ENCODE data around the gene ENDOU. TPM values are rescaled to one million over a fixed set of nuclear protein-coding genes. Genes with fewer than 3 reads are reported as not detected.

Gene ENDOU
- polyA plus RNA-seq, 1 of the 3 experiments (the other 2 are of a cell fraction) = not detected

- no peaks in the 10 kb centered on the region for H3K9me2 ChIP-seq
- DNase-seq = no peak
- no peaks in the 10 kb centered on the region for H3F3A ChIP-seq (replicated peaks; ENCODE audit: insufficient read depth)
- CTCF ChIA-PET = interaction anchor here (1.3 to 18.0 kb wide), 6 partner anchors 16 to 81 kb away, joined by 4 to 435 read pairs (median 30); partner anchors contain the start of gene SLC48A1
- H3K27ac ChIP-seq (ENCODE audit: low read depth in 2 of 2, low read length in 1 of 2) = no peak overlapping the region
- no peak overlapping the region for H2AFZ ChIP-seq (ENCODE audit: low read depth)
- H3K36me3 ChIP-seq (replicated peaks in 1 of 2; ENCODE audit: control insufficient read depth in 1 of 2, insufficient read depth in 2 of 2, low read length in 1 of 2) = no peaks in the 10 kb centered on the region
- no peak overlapping the region for H3K4me2 ChIP-seq
- POLR2A ChIA-PET = no interaction called here
- H3K4me1 ChIP-seq (ENCODE audit: control insufficient read depth in 1 of 2, insufficient read depth in 2 of 2, low read depth in 1 of 2, low read length in 1 of 2) = peaks cover 12 to 58% of the 10 kb centered on the region in 2 experiments; a peak in 3 of 4 replicates
- TF ChIP-seq RXRA (IDR thresholded peaks at IDR 0.05; ENCODE audit: borderline replicate concordance, low read depth) = no peak
- no peak for TF ChIP-seq SMC3 (IDR thresholded peaks at IDR 0.05; ENCODE audit: low read depth, low read length)
- TF ChIP-seq FOSL2 (IDR thresholded peaks at IDR 0.05; ENCODE audit: borderline replicate concordance, low read depth) = no peak
- TF ChIP-seq RFX5 (IDR thresholded peaks at IDR 0.05; ENCODE audit: low read length) = no peak
- no peak for TF ChIP-seq MXI1 (IDR thresholded peaks at IDR 0.05; ENCODE audit: low read depth, low read length)
- TF ChIP-seq USF1 (IDR thresholded peaks at IDR 0.05; ENCODE audit: borderline replicate concordance, low read depth) = no peak
- TF ChIP-seq MEF2A (IDR thresholded peaks at IDR 0.05; ENCODE audit: borderline replicate concordance, low read depth) = no peak
- TF ChIP-seq, protein P1, sequence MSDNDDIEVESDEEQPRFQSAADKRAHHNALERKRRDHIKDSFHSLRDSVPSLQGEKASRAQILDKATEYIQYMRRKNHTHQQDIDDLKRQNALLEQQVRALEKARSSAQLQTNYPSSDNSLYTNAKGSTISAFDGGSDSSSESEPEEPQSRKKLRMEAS (IDR thresholded peaks at IDR 0.05; ENCODE audit: low read depth) = no peak
- no peak for TF ChIP-seq NRF1 (IDR thresholded peaks at IDR 0.05; ENCODE audit: low read depth, low read length)
- no peak for TF ChIP-seq EP300 (IDR thresholded peaks at IDR 0.05; ENCODE audit: borderline replicate concordance in 1 of 2, low read depth in 1 of 2, low read length in 1 of 2)
- no peak for TF ChIP-seq PBX3 (IDR thresholded peaks at IDR 0.05)
- TF ChIP-seq FOXJ3 (CRISPR knock-in tag; IDR thresholded peaks at IDR 0.05) = no peak
- no peak for TF ChIP-seq SIN3A (IDR thresholded peaks at IDR 0.05; ENCODE audit: borderline replicate concordance, low read depth, low read length)
- TF ChIP-seq CHD2 (IDR thresholded peaks at IDR 0.05; ENCODE audit: low read length, partially characterized antibody) = no peak
- no peaks in the 10 kb centered on the region for H3K27me3 ChIP-seq (ENCODE audit: insufficient read depth)
- no peaks in the 10 kb centered on the region for H3K79me2 ChIP-seq (ENCODE audit: insufficient read depth)
- no peaks in the 10 kb centered on the region for H3K9me3 ChIP-seq
- no peaks in the 10 kb centered on the region for H4K20me1 ChIP-seq (ENCODE audit: insufficient read depth)
- no peak overlapping the region for H3K9ac ChIP-seq
- 87% methylated on average over 7 of the region's 7 CpGs for WGBS (ENCODE audit: low lambda C conversion rate)
- H3K4me3 ChIP-seq (ENCODE audit: low read depth in 2 of 2, low read length in 1 of 2) = no peak overlapping the region
These were observed 32.1 kb upstream of the ENDOU start for GRCh38 chr12:47757364-47757839.
